ENCODE data around the gene PANK1. TPM values are rescaled to one million over a fixed set of nuclear protein-coding genes. Genes with fewer than 3 reads are reported as not detected.
A peak's percentile ranks its signal among the peaks of the same experiment; 100 is the strongest.

Gene PANK1
- total and polyA plus RNA-seq, 2 donors (not counting 3 experiments of a cell fraction or from before 2014, with no cell fraction given), result 2.0 to 6.3 TPM

GRCh38 chr10:89643431-89643811 lies 1.6 kb downstream of the PANK1 start:
- Histone ChIP-seq H3K4me1 (ENCODE audit: control insufficient read depth, extremely low read depth, insufficient read depth, low read length) (peaks cover 12% of the 10 kb centered on the region), H3K27ac (ENCODE audit: insufficient read depth, low read depth, low read length) (no peak overlapping the region), H4K20me1 (replicated peaks; ENCODE audit: control insufficient read depth, extremely low read depth, insufficient read depth, low read length) (no peaks in the 10 kb centered on the region), H3K36me3 (ENCODE audit: control insufficient read depth in 2 of 2, extremely low read depth in 1 of 2, insufficient read depth in 2 of 2, low read length in 2 of 2) (no peaks in the 10 kb centered on the region), H3K4me3 (replicated peaks in 1 of 3; ENCODE audit: insufficient read depth in 1 of 3, low read depth in 1 of 3, low read length in 3 of 3) (peak overlapping the region; percentile 17 to 62 (median 61)), H3K9me3 (replicated peaks; ENCODE audit: control insufficient read depth, insufficient read depth, low read length) (no peaks in the 10 kb centered on the region), H3K9me1 (replicated peaks; ENCODE audit: control insufficient read depth, extremely low read depth, insufficient read depth, low read length) (no peaks in the 10 kb centered on the region), H3K27me3 (ENCODE audit: control insufficient read depth in 2 of 2, insufficient read depth in 2 of 2, low read length in 2 of 2) (no peaks in the 10 kb centered on the region), H3K9ac (replicated peaks; ENCODE audit: extremely low read depth, insufficient read depth, low read length) (no peak overlapping the region), H3K4me2 (ENCODE audit: insufficient read depth, low read length) (peak overlapping the region; percentile 87), H2AFZ (ENCODE audit: low read depth, low read length) (peak overlapping the region; percentile 32), H3K79me2 (ENCODE audit: control insufficient read depth, insufficient read depth, low read length) (peaks cover 10% of the 10 kb centered on the region)
- DNase-seq (ENCODE audit: low read depth, low spot score), result no peak
- dilution Hi-C loops (cut with MboI; ENCODE audit: extremely low pct_ligation_motif_present, low sequenced_read_pairs) (no loop called here), intact Hi-C loops (cut with micrococcal nuclease) (loop anchor here (5.0 kb wide), 1 partner anchor 76 kb away; no protein-coding TSS in a partner anchor)
- BruUV-seq (replicated peaks), result TSS peak; percentile 17
- ChIA-PET POLR2A (interaction anchor here (1.2 to 1.5 kb wide), 3 partner anchors 16 to 251 kb away, joined by 3 to 7 read pairs (median 5); partner anchors contain the start of genes IFIT1 and KIF20B), CTCF (interaction anchor here (1.0 to 1.9 kb wide), 6 partner anchors 10 to 89 kb away, joined by 3 to 8 read pairs (median 4); partner anchors contain the start of gene KIF20B)
- TF ChIP-seq POLR2AphosphoS5 (IDR thresholded peaks at IDR 0.05; ENCODE audit: insufficient read depth, low read depth, low read length) (no peak), GATA2 (IDR thresholded peaks at IDR 0.05; ENCODE audit: insufficient read depth, insufficient read length, low read depth, low read length) (no peak), CTCF (IDR thresholded peaks at IDR 0.05; ENCODE audit: extremely low read depth in 1 of 2, insufficient read depth in 1 of 2, low read depth in 1 of 2, low read length in 2 of 2) (no peak), MYC (IDR thresholded peaks at IDR 0.05; ENCODE audit: low read depth, low read length) (no peak), EZH2 (IDR thresholded peaks at IDR 0.05; ENCODE audit: borderline replicate concordance, low read depth, low read length, severe bottlenecking) (no peak), JUN (IDR thresholded peaks at IDR 0.05; ENCODE audit: borderline replicate concordance, insufficient read depth, insufficient read length, low read depth) (no peak), POLR2A (IDR thresholded peaks at IDR 0.05; ENCODE audit: low read depth, low read length) (no peak), MAX (IDR thresholded peaks at IDR 0.05; ENCODE audit: insufficient read depth, insufficient read length) (no peak), FOS (IDR thresholded peaks at IDR 0.05; ENCODE audit: borderline replicate concordance, insufficient read depth, low read length) (no peak)
- FAIRE-seq, result no peak

Measured in endothelial cell of umbilical vein (primary cell).